HepG2 (cell line): Measurements from ENCODE around the gene VAV2. TPM values are rescaled to one million over a fixed set of nuclear protein-coding genes. Genes with fewer than 3 reads are reported as not detected.

ENCODE experiments used
- ATAC-seq: fragments of 200-7000 bp; cut with Tn5 transposase; 3 replicates; pipeline ENCODE4 v1.9.1; 2020; ENCODE audit warnings: mild to moderate bottlenecking, moderate library complexity
- BruUV-seq: library from RNA; stranded (reverse); fragments of 400-500 nt; replicated peaks from 2 replicates; lab custom pipeline; 2021; lab: Mats Ljungman, UMichigan
- CTCF ChIA-PET: fragments of 300-600 bp; formaldehyde crosslinking; extraction: SDS; loops from one replicate; lab custom pipeline; 2021; ENCODE audit warnings: low total read pairs, inconsistent platforms, low intra/inter-chr PET ratio; lab: Yijun Ruan, JAX
- POLR2A ChIA-PET: fragments of 350-600 bp; sonication (Branson Sonifier 250); formaldehyde crosslinking; loops from one replicate; lab custom pipeline; 2020; ENCODE audit warnings: antibody characterized with exemption, inconsistent platforms; lab: Yijun Ruan, JAX
- DNase-seq: peaks from one replicate; pipeline ENCODE4 v3.0.0-alpha.2; 2015; ENCODE audit warnings: low spot score
- FAIRE-seq: peaks from 3 replicates; lab custom pipeline; 2011; peaks lifted over from hg19 to GRCh38; lab: Jason Lieb, UNC
- H2AFZ ChIP-seq: one replicate; pipeline ENCODE4 v1.6.1; 2011; ENCODE audit warnings: low read length, inconsistent platforms
- H3K27ac ChIP-seq: fragments of 300-600 bp; 3 replicates; pipeline ENCODE4 v1.8.0; 2011; ENCODE audit warnings: mixed run types, mild to moderate bottlenecking, mixed read lengths, low read length, inconsistent platforms; ENCODE audit not compliant: insufficient read depth; ENCODE audit errors: extremely low read length
- H3K27me3 ChIP-seq, 2 experiments: fragments of 200-600 bp in 1 of 2; 2 replicates in 1 of 2; 3 replicates in 1 of 2; pipeline versions ENCODE4 v1.6.0 to v1.8.0; 2011; ENCODE audit warnings: low read length in 2 of 2, mild to moderate bottlenecking in 2 of 2, moderate library complexity in 2 of 2, inconsistent platforms in 1 of 2; ENCODE audit not compliant: insufficient read depth in 2 of 2, control insufficient read depth in 1 of 2
- H3K36me3 ChIP-seq, 2 experiments: fragments of 200-600 bp in 1 of 2; replicated peaks in 1 of 2; 2 replicates in 1 of 2; 3 replicates in 1 of 2; pipeline versions ENCODE4 v1.5.1 to v1.8.0; 2011; ENCODE audit warnings: low read length in 2 of 2, inconsistent platforms in 1 of 2; ENCODE audit not compliant: insufficient read depth in 2 of 2, control insufficient read depth in 1 of 2
- H3K4me1 ChIP-seq: 2 replicates; pipeline ENCODE4 v1.5.1; 2012; ENCODE audit warnings: low read length, inconsistent platforms; ENCODE audit not compliant: insufficient read depth
- H3K4me2 ChIP-seq: 2 replicates; pipeline ENCODE4 v1.6.0; 2011; ENCODE audit warnings: low read depth, low read length, inconsistent platforms
- H3K4me3 ChIP-seq, 3 experiments: fragments of 200-600 bp in 1 of 3; sonication (generic), shearing (Covaris generic) in 1 of 3; replicated peaks in 1 of 3; 2 replicates each; pipeline ENCODE4 v1.5.1; 2011 to 2016; ENCODE audit warnings: low read length in 3 of 3, inconsistent platforms in 2 of 3, low read depth in 2 of 3, mild to moderate bottlenecking in 2 of 3, control low read depth in 1 of 3, mixed read lengths in 1 of 3; ENCODE audit not compliant: insufficient read depth in 1 of 3
- H3K79me2 ChIP-seq: one replicate; pipeline ENCODE4 v1.6.1; 2011; ENCODE audit warnings: low read length, inconsistent platforms; ENCODE audit not compliant: insufficient read depth
- H3K9ac ChIP-seq: 2 replicates; pipeline ENCODE4 v1.6.0; 2011; ENCODE audit warnings: mild to moderate bottlenecking, low read depth, low read length, inconsistent platforms; ENCODE audit not compliant: insufficient read depth
- H3K9me3 ChIP-seq: 2 replicates; pipeline ENCODE4 v1.5.1; 2012; ENCODE audit warnings: mild to moderate bottlenecking, low read length
- H4K20me1 ChIP-seq: 2 replicates; pipeline ENCODE4 v1.6.0; 2011; ENCODE audit warnings: inconsistent platforms, mild to moderate bottlenecking, low read length, moderate library complexity; ENCODE audit not compliant: insufficient read depth
- AHR ChIP-seq: IDR thresholded peaks from 2 replicates; pipeline ENCODE4 v1.6.1; 2018; ENCODE audit warnings: missing genetic modification reagents, missing compliant biosample characterization
- ARNT ChIP-seq: fragments of 450-650 bp; IDR thresholded peaks from 2 replicates; pipeline ENCODE4 v1.6.1; 2017
- ATF2 ChIP-seq: sonication (generic); formaldehyde crosslinking; IDR thresholded peaks from 2 replicates; pipeline ENCODE4 v1.4.0; 2020; ENCODE audit warnings: missing genetic modification reagents
- BRD4 ChIP-seq: sonication (generic); formaldehyde crosslinking; IDR thresholded peaks from 2 replicates; pipeline ENCODE4 v1.4.0; 2020; ENCODE audit warnings: missing genetic modification reagents
- CTCF ChIP-seq: sonication (generic); formaldehyde crosslinking; IDR thresholded peaks from 2 replicates; pipeline ENCODE4 v1.5.0; 2020; ENCODE audit warnings: mild to moderate bottlenecking, missing genetic modification reagents, moderate library complexity
- HOXA5 ChIP-seq: sonication (generic); formaldehyde crosslinking; IDR thresholded peaks from 2 replicates; pipeline ENCODE4 v1.4.0; 2020; ENCODE audit warnings: missing genetic modification reagents
- KLF15 ChIP-seq: sonication (generic); formaldehyde crosslinking; IDR thresholded peaks from 2 replicates; pipeline ENCODE4 v1.8.1; 2023; ENCODE audit warnings: borderline replicate concordance, mild to moderate bottlenecking, inconsistent platforms, missing genetic modification reagents, mixed read lengths
- MBNL3 ChIP-seq: fragments of 250-450 bp; sonication (Bioruptor Pico); conservative IDR thresholded peaks from 2 replicates; pipeline ENCODE4 v1.8.0; 2022; ENCODE audit warnings: mild to moderate bottlenecking, inconsistent platforms
- MLXIP ChIP-seq: sonication (generic); formaldehyde crosslinking; IDR thresholded peaks from 2 replicates; pipeline ENCODE4 v1.9.0; 2021; ENCODE audit warnings: missing genetic modification reagents, borderline replicate concordance
- PHF8 ChIP-seq: sonication (generic); formaldehyde crosslinking; IDR thresholded peaks from 2 replicates; pipeline ENCODE4 v1.5.0; 2020; ENCODE audit warnings: missing genetic modification reagents
- SYNCRIP ChIP-seq: fragments of 200-400 bp; formaldehyde crosslinking; IDR thresholded peaks from 2 replicates; pipeline ENCODE4 v1.6.1; 2018; ENCODE audit warnings: mild to moderate bottlenecking, low read depth, low read length; ENCODE audit not compliant: insufficient read depth
- TCF12 ChIP-seq, 2 experiments: fragments of 450-650 bp in 1 of 2; sonication (generic) in 1 of 2; formaldehyde crosslinking in 1 of 2; IDR thresholded peaks; 2 replicates each; pipeline versions ENCODE4 v1.6.1 to v1.8.0; 2017 to 2022; ENCODE audit warnings: antibody characterized with exemption in 1 of 2, mild to moderate bottlenecking in 1 of 2, missing genetic modification reagents in 1 of 2, moderate library complexity in 1 of 2
- THYN1 ChIP-seq: sonication (generic); formaldehyde crosslinking; IDR thresholded peaks from 2 replicates; pipeline ENCODE4 v1.8.1; 2023; ENCODE audit warnings: low read depth, mild to moderate bottlenecking, moderate library complexity, missing genetic modification reagents, borderline replicate concordance
- ZBTB44 ChIP-seq: sonication (generic); formaldehyde crosslinking; IDR thresholded peaks from 2 replicates; pipeline ENCODE4 v1.4.0; 2020; ENCODE audit warnings: missing genetic modification reagents
- ZNF138 ChIP-seq: sonication (generic); formaldehyde crosslinking; IDR thresholded peaks from 2 replicates; pipeline ENCODE4 v1.5.0; 2020; ENCODE audit warnings: mild to moderate bottlenecking, low read depth, missing genetic modification reagents
- ZNF567 ChIP-seq: sonication (generic); formaldehyde crosslinking; IDR thresholded peaks from 2 replicates; pipeline ENCODE4 v1.8.1; 2023; ENCODE audit warnings: mild to moderate bottlenecking, missing genetic modification reagents, borderline replicate concordance
- ZSCAN31 ChIP-seq: sonication (generic); formaldehyde crosslinking; IDR thresholded peaks from 2 replicates; pipeline ENCODE4 v1.5.0; 2020; ENCODE audit warnings: low read depth, mild to moderate bottlenecking, missing genetic modification reagents
- WGBS: methylation state at CpG from one replicate; pipeline ENCODE4 v1.1.6; 2017; ENCODE audit warnings: low lambda C conversion rate; 5-methylcytosine and 5-hydroxymethylcytosine counted together
- in situ Hi-C: cut with HindIII; loops from 2 replicates; pipeline ENCODE4 v1.10.0; 2017; ENCODE audit warnings: low pct_unique_long_range_greater_than_20kb; ENCODE audit not compliant: extremely low pct_ligation_motif_present
- intact Hi-C: fragments of 100-400 bp; cut with micrococcal nuclease; formaldehyde crosslinking; loops from one replicate; pipeline ENCODE4 v1.10.0; 2022; ENCODE audit not compliant: unreplicated experiment
- polyA plus RNA-seq, 8 experiments: library from polyadenylated mRNA; depleted of rRNA in 3 of 8; stranded (reverse) in 7 of 8; unstranded in 1 of 8; fragments of >200 nt; fragmentation: Illumina TruSeq in 4 of 8; extraction: Trizol in 4 of 8; gene quantifications; 2 replicates each; pipeline versions ENCODE4 v1.2.1 to v1.2.3, GENCODE V29; 2011 to 2016; ENCODE audit warnings: low read depth in 4 of 8, missing spikeins in 1 of 8, mixed read lengths in 1 of 8; ENCODE audit not compliant: insufficient read depth in 1 of 8
- total RNA-seq, 5 experiments: library from RNA; depleted of rRNA; stranded (reverse); fragments of >200 nt; fragmentation: Illumina TruSeq; extraction: Trizol; gene quantifications; 2 replicates each; pipeline ENCODE4 v1.2.3, GENCODE V29; 2016; ENCODE audit warnings: low read depth in 1 of 5

The VAV2 gene
- total and polyA plus RNA-seq, 2 of the 13 experiments (the other 11 are each of a cell fraction or from before 2014, with no cell fraction given): 22.5 to 22.9 TPM

- TF ChIP-seq ZNF567 (CRISPR knock-in tag): no peak
- TF ChIP-seq ZBTB44: no peak
- TF ChIP-seq TCF12 (IDR thresholded peaks at IDR 0.05): no peak
- no peak for TF ChIP-seq TCF12 (CRISPR knock-in tag; IDR thresholded peaks at IDR 0.05)
- TF ChIP-seq MLXIP: no peak
- no peak for TF ChIP-seq KLF15
These were observed 85.9 kb downstream of the VAV2 start (continued) for GRCh38 chr9:133906218-133906617.

- in situ Hi-C loops (no loop called here), intact Hi-C loops (no loop called here)
- Histone ChIP-seq H3K9ac (no peak overlapping the region), H3K27me3 (no peaks in the 10 kb centered on the region), H3K4me2 (no peak overlapping the region), H3K27ac (no peak overlapping the region), H3K4me1 (no peaks in the 10 kb centered on the region), H4K20me1 (0 out of 2 replicates have a peak, but pooled peaks cover 2% of the 10 kb centered on the region), H2AFZ (no peak overlapping the region), H3K79me2 (peaks cover 65% of the 10 kb centered on the region), H3K4me3 (no peak overlapping the region), H3K36me3 (peaks cover 2 to 6% of the 10 kb centered on the region in 2 experiments; a peak in 3 of 5 replicates), H3K9me3 (no peaks in the 10 kb centered on the region)
- no peak for FAIRE-seq
- POLR2A ChIA-PET: interaction anchor here (2.1 kb wide), 1 partner anchor 13 kb away, joined by 5 read pairs; no protein-coding TSS in a partner anchor
- no peak for DNase-seq
- ATAC-seq: no peak
- CTCF ChIA-PET: no interaction called here
- no TSS peak for BruUV-seq
- WGBS: 98% methylated on average over 6 of the region's 6 CpGs
- TF ChIP-seq AHR (CRISPR knock-in tag): no peak
- TF ChIP-seq CTCF (CRISPR knock-in tag): no peak
- TF ChIP-seq ARNT: no peak
- no peak for TF ChIP-seq ZNF138 (CRISPR knock-in tag)
- no peak for TF ChIP-seq THYN1
- TF ChIP-seq SYNCRIP: no peak
- no peak for TF ChIP-seq PHF8 (CRISPR knock-in tag)
- no peak for TF ChIP-seq HOXA5 (CRISPR knock-in tag)
- TF ChIP-seq BRD4 (CRISPR knock-in tag): no peak
- no peak for TF ChIP-seq ZSCAN31
- no peak for TF ChIP-seq ATF2
- no peak for TF ChIP-seq MBNL3 (CRISPR knock-in tag)
These were observed 86.6 kb downstream of the VAV2 start for GRCh38 chr9:133905493-133905892.
